SK-MEL-5 (cell line): ENCODE data around the gene PPARA. TPM values are rescaled to one million over a fixed set of nuclear protein-coding genes. Genes with fewer than 3 reads are reported as not detected.

ENCODE experiments used
- total RNA-seq: library from RNA; depleted of rRNA; stranded (reverse); fragments of >200 nt; shearing (Covaris generic); gene quantifications from 2 replicates; pipeline ENCODE4 v1.2.3, GENCODE V29; 2014; rRNA removed

PPARA gene
- total RNA-seq, 1 experiment from 2014 or later = 10.6 TPM

Other genes with a start within 250 kb of the PPARA start
- gene WNT7B, start 173.4 kb upstream of the PPARA start, total RNA-seq = not detected in 2 replicates
- gene CDPF1, start 99.8 kb downstream of the PPARA start, total RNA-seq = 24.4 and 29.2 TPM in 2 replicates
- not detected in 2 replicates for gene PKDREJ, start 112.8 kb downstream of the PPARA start, total RNA-seq
- 27.8 and 27.9 TPM in 2 replicates for gene TTC38, start 117.5 kb downstream of the PPARA start, total RNA-seq
- gene GTSE1, start 146.3 kb downstream of the PPARA start, total RNA-seq = 15.6 and 16.5 TPM in 2 replicates
- gene TRMU, start 185.2 kb downstream of the PPARA start, total RNA-seq = 58.4 and 61.3 TPM in 2 replicates